Measurements from ENCODE around the gene FOXN1.

DNA sequence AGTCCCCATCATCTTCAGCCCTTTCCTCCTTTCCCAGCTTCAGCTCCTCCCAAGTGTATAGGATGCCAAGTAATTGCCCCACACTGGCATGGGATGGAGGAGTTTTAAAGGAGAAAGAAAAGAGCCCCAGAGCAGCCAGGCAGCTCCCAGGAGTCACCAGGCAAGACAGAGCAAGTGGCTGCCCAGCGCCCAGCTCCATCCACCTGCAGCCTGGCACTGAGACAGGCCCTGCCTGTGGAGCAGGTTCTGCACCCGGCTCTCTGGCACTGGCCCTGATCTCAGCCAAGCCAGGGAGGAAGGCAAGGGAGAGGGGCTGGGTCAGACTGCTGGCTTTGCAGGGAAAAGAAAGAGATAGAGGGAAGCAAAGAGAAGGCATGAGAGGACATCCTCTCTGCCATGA lies 21.7 kb downstream of the FOXN1 start:
- TF ChIP-seq, protein P1, sequence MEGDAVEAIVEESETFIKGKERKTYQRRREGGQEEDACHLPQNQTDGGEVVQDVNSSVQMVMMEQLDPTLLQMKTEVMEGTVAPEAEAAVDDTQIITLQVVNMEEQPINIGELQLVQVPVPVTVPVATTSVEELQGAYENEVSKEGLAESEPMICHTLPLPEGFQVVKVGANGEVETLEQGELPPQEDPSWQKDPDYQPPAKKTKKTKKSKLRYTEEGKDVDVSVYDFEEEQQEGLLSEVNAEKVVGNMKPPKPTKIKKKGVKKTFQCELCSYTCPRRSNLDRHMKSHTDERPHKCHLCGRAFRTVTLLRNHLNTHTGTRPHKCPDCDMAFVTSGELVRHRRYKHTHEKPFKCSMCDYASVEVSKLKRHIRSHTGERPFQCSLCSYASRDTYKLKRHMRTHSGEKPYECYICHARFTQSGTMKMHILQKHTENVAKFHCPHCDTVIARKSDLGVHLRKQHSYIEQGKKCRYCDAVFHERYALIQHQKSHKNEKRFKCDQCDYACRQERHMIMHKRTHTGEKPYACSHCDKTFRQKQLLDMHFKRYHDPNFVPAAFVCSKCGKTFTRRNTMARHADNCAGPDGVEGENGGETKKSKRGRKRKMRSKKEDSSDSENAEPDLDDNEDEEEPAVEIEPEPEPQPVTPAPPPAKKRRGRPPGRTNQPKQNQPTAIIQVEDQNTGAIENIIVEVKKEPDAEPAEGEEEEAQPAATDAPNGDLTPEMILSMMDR (conservative IDR thresholded peaks at IDR 0.05; ENCODE audit: low read depth, low read length): no peak
- TF ChIP-seq EZH2phosphoT487 (IDR thresholded peaks at IDR 0.05; ENCODE audit: borderline replicate concordance, low read length) (no peak), EZH2 (IDR thresholded peaks at IDR 0.05; ENCODE audit: low read length, unreplicated experiment) (no peak)

Data from PC-3 (cell line).